Measurements from ENCODE around the gene PSMG4.

GRCh38 chr6:3245216-3245615, 13.5 kb upstream of the PSMG4 start:
- no peak for TF ChIP-seq NFRKB (IDR thresholded peaks at IDR 0.05)
- TF ChIP-seq FOXK2 (IDR thresholded peaks at IDR 0.05) = no peak
- TF ChIP-seq FOXM1 (IDR thresholded peaks at IDR 0.05; ENCODE audit: borderline replicate concordance) = no peak
- no peak for TF ChIP-seq SP1 (IDR thresholded peaks at IDR 0.05)
- TF ChIP-seq TARDBP (IDR thresholded peaks at IDR 0.05) = no peak
- TF ChIP-seq ZNF384 (IDR thresholded peaks at IDR 0.05) = no peak
